ENCODE results near the gene ZNF433.

The ZNF433 gene

DNA sequence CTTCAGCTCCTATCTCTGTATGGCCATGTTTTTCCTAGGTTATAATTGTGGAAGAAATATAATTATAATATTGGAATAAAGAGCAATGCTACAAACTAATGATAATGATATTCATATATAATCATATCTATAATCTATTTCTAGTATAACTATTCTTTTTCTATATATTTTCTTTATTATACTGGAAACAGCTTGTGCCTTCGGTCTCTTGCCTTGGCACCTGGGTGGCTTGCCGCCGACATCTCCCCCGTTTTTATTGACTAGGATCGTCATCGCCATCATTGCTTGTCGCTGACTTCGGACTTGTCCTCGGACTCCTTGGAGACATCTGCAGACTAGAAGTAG lies 46.4 kb downstream of the ZNF433 start:
- no peak for DNase-seq (ENCODE audit: low spot score)

DNA sequence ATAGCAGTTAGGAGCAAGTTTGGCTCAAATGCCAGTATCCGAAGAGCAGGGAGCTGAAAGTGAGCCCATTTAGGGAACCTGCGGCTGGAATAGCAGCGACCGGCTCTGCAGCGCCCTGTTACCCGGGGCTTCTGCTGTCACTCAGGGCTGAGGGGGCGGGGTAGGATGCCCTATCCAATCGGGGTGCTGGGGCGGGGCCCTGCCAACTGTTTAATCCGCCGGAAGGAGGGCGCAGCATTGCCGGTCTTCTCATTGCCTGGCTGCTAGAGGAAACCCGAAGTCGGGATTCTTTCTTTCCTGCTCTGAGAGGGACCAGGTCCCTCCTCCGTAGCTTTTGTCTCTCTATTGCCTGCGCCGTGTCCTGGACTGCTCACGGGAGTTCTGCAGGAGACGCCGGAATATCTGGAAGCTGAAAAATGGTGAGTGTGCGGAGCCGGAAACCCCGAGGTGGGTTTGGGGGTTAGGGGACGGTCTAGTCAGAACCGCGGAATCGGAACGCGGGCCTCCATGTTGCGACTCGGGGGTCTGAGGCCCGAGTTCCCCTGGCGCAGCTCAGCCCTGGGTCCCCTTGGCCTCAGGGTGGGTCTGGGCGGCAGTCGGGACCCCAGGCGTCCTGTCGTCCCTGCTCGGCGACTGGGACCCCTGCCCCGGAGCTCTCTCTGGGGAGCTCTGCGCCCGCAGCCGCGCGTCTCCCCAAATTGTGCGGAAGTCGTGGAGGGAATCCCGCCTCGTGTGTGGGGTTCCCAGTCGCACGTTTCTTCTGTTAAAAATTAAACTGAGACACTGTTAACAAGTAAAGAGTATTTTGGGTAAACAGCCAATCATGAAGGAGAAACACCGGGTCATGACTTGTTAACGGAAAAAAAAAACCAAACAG lies 47.8 kb downstream of the ZNF433 start:
- peak; percentile 95 for DNase-seq (ENCODE audit: low spot score)

DNA sequence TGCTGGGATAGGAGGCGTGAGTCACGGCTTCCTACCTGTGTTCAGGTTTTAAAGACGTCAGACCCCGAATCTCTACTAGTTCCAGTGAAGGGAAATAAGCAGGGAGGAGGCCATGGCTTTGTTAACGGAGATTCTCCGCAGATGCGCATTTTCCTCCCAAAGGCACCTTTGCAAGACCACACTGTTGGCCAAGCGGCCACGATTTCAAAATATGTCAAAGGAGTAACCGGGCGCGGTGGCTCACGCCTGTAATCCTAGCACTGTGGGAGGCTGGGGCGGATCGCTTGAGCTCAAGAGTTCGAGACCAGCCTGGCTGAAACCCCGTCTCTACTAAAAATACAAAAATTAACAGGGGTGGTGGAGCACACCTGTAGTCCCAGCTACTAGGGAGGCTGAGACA lies 48.7 kb downstream of the ZNF433 start:
- no peak for DNase-seq (ENCODE audit: low spot score)

DNA sequence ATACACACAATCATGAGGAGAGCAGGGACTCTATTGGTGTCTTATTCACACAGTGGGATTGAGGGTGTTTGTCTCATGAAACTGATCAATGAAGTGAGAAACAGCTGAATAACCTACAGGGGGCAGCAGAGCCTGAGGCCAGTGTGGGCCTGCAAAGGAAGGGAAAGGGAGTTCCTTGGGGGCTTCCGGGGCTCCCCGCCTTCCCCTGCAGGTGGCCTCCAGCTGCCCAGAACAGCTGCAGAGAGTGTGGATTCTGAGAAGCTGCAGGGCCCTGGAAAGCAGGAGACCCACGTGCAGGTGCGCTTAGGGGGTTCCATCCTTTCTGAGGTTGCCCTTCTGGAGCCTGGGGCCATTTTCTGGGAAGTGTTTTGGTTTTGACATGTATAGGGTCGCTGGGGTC lies 50.5 kb downstream of the ZNF433 start:
- peak; percentile 71 for DNase-seq (ENCODE audit: low spot score)

DNA sequence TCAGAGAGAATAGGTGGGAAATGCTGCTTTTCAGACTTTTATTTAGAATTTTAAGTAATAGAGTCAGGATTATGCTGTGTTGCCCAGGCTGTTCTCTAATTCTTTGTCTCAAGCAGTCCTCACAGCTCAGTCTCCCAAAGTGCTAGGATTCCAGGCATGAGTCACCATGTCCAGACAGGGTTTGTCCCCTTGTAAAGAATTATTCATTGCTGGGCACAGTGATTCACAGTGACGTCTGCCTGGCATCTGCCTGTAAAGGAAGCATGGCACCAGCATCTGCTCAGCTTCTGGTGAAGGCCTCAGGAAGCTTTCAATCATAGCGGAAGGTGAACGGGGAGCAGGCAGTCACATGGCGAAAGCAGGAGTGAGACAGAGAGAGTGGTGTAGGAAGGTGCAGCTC lies 53.0 kb downstream of the ZNF433 start:
- no peak for DNase-seq (ENCODE audit: low spot score)

DNA sequence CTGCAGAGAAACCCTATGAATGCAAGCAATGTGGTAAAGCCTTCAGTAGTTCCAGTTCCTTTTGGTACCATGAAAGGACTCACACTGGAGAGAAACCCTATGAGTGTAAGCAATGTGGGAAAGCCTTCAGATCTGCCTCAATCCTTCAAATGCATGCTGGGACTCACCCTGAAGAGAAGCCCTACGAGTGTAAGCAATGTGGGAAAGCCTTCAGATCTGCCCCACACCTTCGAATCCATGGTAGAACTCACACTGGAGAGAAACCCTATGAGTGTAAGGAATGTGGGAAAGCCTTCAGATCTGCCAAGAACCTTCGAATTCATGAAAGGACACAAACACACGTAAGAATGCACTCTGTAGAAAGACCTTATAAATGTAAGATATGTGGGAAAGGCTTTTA lies 56.0 kb downstream of the ZNF433 start:
- no peak for DNase-seq (ENCODE audit: low spot score)

DNA sequence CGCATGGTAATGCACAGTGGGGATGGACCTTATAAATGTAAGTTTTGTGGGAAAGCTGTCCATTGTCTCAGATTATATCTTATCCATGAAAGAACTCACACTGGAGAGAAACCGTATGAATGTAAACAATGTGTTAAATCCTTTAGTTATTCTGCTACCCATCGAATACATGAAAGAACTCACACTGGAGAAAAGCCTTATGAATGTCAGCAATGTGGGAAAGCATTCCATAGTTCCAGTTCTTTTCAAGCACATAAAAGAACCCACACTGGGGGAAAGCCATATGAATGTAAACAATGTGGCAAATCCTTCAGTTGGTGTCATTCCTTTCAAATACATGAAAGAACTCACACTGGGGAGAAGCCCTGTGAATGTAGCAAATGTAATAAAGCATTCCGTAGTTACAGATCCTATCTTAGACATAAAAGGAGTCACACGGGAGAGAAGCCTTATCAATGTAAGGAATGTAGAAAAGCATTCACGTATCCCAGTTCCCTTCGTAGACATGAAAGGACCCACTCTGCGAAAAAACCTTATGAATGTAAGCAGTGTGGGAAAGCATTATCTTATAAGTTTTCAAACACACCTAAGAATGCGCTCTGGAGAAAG lies 56.9 kb downstream of the ZNF433 start:
- no peak for DNase-seq (ENCODE audit: low spot score)

DNA sequence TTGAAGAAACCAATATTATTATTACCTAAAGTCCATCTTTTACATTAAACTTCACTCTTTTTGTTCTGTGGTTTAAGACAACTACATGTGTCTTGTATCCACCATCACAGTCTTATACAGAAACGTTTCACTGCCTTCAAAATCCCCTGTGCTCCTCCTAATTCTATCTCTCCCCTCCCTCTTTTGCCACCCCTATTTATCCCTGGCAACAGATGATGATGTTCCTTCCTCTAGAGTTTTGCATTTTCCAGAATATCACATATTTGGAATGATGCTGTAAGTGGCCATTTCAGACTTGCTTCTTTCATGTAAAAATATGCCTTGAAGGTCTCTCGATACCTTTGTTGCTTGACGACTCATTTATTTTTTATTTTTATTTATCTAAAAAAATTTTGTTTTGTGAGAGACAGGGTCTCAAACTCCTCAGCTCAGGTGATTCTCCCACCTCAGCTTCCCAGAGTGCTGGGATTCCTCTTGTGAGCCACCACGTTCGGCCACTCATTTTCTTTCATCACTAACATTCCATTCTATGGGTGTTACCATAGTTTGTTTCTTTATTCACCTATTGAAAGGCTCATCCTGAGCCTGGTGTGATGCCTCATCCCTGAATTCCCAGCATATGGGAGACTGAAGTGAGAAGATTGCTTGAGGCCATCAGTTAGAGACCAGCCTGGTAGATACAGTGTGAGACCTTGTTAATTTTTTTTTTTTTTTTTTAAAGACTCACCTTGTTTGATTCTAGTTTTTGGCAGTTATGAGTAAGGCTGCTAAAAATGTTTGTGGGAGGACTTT lies 62.3 kb downstream of the ZNF433 start:
- DNase-seq (ENCODE audit: low spot score), result no peak

DNA sequence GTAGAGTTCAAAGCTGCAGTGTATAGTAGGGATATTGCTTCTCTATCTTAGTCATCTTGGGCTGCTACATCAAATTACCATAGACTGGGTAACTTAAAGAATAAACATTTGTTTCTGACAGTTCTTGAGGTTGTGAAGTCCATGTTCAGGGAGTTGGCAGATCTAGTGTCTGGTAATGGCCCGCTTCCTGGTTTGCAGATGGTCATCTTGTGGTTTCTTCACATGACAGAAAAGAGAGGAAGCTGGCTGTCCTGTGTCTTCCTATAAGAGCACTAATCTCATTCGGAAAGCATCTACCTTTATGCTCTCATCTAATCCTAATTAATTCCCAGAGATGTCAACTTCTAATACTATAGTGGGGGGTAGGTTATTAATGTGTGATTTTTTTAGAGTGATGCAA lies 64.4 kb downstream of the ZNF433 start:
- no peak for DNase-seq (ENCODE audit: low spot score)

DNA sequence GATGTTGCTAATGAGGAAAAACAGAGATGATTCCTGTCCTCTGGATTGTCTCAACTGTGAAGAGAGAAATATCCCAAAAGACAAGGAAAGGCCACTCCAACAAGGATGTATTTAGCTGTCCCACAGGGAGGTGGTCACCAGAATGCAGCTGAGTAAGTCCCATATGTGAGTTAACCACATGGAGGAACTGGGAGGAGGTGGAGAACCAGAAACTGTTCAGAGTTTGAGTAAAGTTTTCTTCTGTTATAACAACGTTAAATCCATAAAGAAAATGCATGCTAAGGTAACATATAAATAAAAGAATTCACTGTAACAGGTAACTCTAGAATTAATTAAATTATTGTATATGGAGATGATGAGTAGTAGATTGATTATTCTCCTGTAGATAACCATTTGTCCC lies 65.3 kb downstream of the ZNF433 start:
- no peak for DNase-seq (ENCODE audit: low spot score)

DNA sequence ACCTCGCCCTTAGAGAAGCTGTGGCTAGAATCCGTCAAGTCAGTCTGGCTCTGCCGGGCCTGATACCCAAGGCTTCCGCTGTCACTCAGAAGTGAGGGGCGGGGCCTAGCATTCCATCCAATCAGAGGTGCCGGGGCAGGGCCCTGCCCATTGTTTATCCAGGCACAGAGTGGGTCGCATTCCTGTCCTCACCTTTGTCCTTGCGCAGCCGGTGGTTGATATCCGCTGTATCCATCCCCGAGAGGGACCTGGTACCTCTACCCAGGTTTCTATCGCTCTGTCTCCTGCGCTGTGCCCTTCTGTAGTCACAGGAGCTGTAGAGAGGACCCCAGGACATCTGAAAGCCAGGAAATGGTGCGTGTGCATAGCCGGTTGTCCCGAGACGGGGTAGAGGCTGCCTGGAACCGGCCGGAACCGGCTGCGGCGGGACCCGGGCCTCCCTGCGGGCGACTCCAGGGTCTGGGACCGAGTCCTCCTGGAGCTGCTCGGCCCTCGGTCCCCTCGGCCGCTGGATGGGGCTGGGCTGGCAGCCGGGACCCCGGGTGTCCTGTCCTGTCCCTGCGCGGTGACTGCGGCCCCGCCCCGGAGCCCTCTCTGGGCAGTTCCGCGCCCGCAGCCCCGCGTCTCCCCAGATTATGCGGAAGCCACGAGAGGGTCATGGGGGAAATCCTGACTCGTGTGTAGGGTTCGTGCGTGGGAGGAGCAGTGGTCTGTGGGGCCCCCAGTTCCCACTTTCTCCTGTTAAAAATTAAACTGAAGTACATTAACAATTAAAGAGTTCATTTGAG lies 70.4 kb downstream of the ZNF433 start, which contains the start of gene ZNF763:
Gene ZNF763, plus strand, starts transcription at position 183 of the 788 bp plus-strand sequence. Its CDS starts 169 bp downstream, at position 352.
- DNase-seq (ENCODE audit: low spot score), result peak; percentile 95

Data from iPS-NIHi11 (cell line).